Activated T-cell treated with anti-CD3 and anti-CD28 coated beads, Interleukin-2, amount 50 U/mL, for 24 hours (primary cell): ENCODE measurements around the gene EEF2KMT.
"Not testable (repeated sequence)": the region's sequence is repeated elsewhere in the genome, so short reads cannot be mapped to it uniquely, and the experiment has no call there.

ENCODE experiments used
- DNase-seq: peaks from one replicate; pipeline ENCODE4 v3.0.0-alpha.2; 2020
- H3K27ac Mint-ChIP-seq: 2 replicates; pipeline ENCODE4 v1.8.0; 2020; ENCODE audit warnings: mild to moderate bottlenecking, mixed read lengths
- H3K27me3 Mint-ChIP-seq: 2 replicates; pipeline ENCODE4 v1.8.0; 2020; ENCODE audit warnings: mixed read lengths
- H3K36me3 Mint-ChIP-seq: 2 replicates; pipeline ENCODE4 v1.8.0; 2020; ENCODE audit warnings: low read depth, mixed read lengths
- H3K4me1 Mint-ChIP-seq: 2 replicates; pipeline ENCODE4 v1.8.0; 2020; ENCODE audit warnings: low read depth, mixed read lengths
- H3K4me3 Mint-ChIP-seq: 2 replicates; pipeline ENCODE4 v1.8.0; 2020; ENCODE audit warnings: mild to moderate bottlenecking, moderate library complexity, mixed read lengths
- H3K9me3 Mint-ChIP-seq: 2 replicates; pipeline ENCODE4 v1.8.0; 2020; ENCODE audit warnings: mixed read lengths

Gene EEF2KMT

GRCh38 chr16:5045499-5046115 lies 52.0 kb downstream of the EEF2KMT start:
- no peaks in the 10 kb centered on the region for H3K27me3 Mint-ChIP-seq
- DNase-seq = no peak
- H3K27ac Mint-ChIP-seq = no peak overlapping the region
- no peaks in the 10 kb centered on the region for H3K4me1 Mint-ChIP-seq
- no peaks in the 10 kb centered on the region for H3K36me3 Mint-ChIP-seq
- no peak overlapping the region for H3K4me3 Mint-ChIP-seq
- H3K9me3 Mint-ChIP-seq = peaks cover 6% of the 10 kb centered on the region

DNA sequence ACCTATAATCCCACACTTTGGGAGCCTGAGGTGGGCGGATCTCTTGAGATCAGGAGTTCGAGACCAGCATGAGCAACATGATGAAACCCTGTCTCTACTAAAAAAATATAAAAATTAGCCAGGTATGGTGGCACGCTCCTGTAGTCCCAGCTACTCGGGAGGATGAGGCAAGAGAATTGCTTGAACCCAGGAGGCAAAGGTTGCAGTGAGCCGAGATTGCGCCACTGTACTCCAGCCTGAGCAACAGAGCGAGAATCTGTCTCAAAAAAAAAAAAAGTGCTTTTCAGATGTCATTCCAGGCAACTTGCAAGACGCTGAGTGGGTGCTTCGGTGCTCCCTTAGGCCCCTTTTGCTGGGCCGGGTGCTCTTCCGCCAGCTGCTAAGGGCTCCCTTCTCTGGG lies 53.0 kb downstream of the EEF2KMT start:
- not testable (repeated sequence) for H3K27me3 Mint-ChIP-seq, H3K4me3 Mint-ChIP-seq, H3K9me3 Mint-ChIP-seq, DNase-seq, H3K27ac Mint-ChIP-seq, H3K36me3 Mint-ChIP-seq, H3K4me1 Mint-ChIP-seq

DNA sequence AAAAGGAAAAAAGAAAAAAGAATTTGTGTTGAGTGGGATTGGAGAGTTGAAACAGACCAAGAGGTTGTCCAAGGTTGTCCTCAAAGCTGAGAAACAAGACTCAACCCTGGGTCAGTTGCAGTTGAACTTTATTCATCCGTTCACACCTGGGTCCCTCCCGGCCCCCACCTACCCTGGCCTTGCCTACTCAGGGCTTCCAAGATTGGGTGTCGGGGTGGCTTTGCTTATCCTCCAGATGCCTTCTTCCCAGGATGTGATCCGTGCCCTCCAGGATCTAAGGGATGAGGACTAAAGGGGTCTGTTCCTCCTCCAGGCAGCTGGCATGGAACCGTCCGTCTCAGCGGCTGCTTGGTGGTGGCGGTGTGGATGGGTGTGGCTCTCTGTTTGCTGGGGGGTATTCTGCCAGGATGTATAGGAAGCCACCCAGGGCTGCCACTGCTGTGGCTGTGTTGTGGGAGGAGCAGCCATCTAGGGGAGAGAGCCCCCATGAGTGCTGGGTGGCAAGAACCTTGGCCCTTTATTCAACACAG lies 53.5 kb downstream of the EEF2KMT start:
- H3K9me3 Mint-ChIP-seq = no peaks in the 10 kb centered on the region
- no peak overlapping the region for H3K4me3 Mint-ChIP-seq
- no peaks in the 10 kb centered on the region for H3K36me3 Mint-ChIP-seq
- no peaks in the 10 kb centered on the region for H3K27me3 Mint-ChIP-seq
- no peak overlapping the region for H3K27ac Mint-ChIP-seq
- no peak for DNase-seq
- no peaks in the 10 kb centered on the region for H3K4me1 Mint-ChIP-seq

- Mint-ChIP-seq H3K4me3 (no peak overlapping the region), H3K27ac (no peak overlapping the region), H3K9me3 (no peaks in the 10 kb centered on the region), H3K4me1 (no peaks in the 10 kb centered on the region), H3K36me3 (no peaks in the 10 kb centered on the region), H3K27me3 (no peaks in the 10 kb centered on the region)
- DNase-seq = no peak
Observed at GRCh38 chr16:5042574-5043171, 54.9 kb downstream of the EEF2KMT start.

DNA sequence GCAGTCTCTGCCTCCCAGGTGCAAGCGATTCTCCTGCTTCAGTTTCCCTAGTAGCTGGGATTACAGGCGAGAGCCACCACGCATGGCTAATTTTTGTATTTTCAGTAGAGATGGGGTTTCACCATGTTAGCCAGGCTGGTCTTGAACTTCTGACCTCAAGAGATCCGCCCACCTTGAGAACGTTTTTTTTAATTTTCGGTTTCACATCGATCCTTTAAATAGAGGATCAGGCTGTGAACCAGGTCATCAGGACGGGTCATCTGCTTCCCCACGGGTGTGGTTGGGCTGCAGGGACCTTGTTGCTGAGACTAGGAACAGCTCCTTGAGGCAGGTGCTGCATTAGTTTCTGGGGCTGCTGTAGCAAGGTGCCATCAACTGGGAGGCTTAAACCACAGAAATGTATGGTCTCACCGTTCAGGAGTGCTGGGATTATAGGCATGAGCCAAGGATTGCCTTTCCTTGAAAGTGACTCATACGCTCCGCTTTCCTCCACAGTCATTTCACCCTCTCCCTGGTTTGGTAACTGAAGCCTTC lies 55.9 kb downstream of the EEF2KMT start:
- Mint-ChIP-seq H3K27ac (no peak overlapping the region), H3K4me1 (no peaks in the 10 kb centered on the region), H3K36me3 (no peaks in the 10 kb centered on the region), H3K27me3 (no peaks in the 10 kb centered on the region), H3K4me3 (no peak overlapping the region), H3K9me3 (no peaks in the 10 kb centered on the region)
- no peak for DNase-seq

DNA sequence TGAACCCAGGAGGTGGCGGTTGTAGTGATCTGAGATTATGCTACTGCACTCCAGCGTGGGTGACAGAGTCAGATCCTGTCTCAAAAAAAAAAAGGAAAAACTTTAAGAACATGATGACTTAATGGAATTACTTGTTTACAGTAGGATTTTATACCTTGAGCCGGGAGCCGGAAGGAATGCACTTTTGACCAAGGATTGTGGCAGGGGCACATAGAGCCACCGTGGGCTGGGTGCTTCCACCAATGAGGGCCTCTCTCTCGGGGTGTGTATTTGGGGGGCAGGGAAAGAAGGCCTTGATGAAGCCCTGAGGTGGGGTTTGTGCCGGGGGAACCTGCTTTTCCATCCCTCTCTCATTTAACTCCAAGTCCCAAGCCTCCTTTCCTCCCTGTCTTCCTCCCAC lies 57.1 kb downstream of the EEF2KMT start:
- Mint-ChIP-seq H3K4me3 (no peak overlapping the region), H3K27me3 (no peaks in the 10 kb centered on the region), H3K9me3 (no peaks in the 10 kb centered on the region), H3K36me3 (no peaks in the 10 kb centered on the region), H3K27ac (no peak overlapping the region), H3K4me1 (no peaks in the 10 kb centered on the region)
- no peak for DNase-seq

- no peak for DNase-seq
- H3K9me3 Mint-ChIP-seq = no peaks in the 10 kb centered on the region
- no peaks in the 10 kb centered on the region for H3K27me3 Mint-ChIP-seq
- no peaks in the 10 kb centered on the region for H3K36me3 Mint-ChIP-seq
- no peak overlapping the region for H3K27ac Mint-ChIP-seq
- no peak overlapping the region for H3K4me3 Mint-ChIP-seq
- peaks cover 22% of the 10 kb centered on the region for H3K4me1 Mint-ChIP-seq
Observed at GRCh38 chr16:5036228-5037156, 61.1 kb downstream of the EEF2KMT start.

- Mint-ChIP-seq H3K36me3 (peaks cover 4% of the 10 kb centered on the region), H3K27me3 (no peaks in the 10 kb centered on the region), H3K27ac (no peak overlapping the region), H3K4me1 (peaks cover 22% of the 10 kb centered on the region), H3K9me3 (no peaks in the 10 kb centered on the region), H3K4me3 (no peak overlapping the region)
- no peak for DNase-seq
Observed at GRCh38 chr16:5035909-5036227, 61.7 kb downstream of the EEF2KMT start.
